Activated CD8-positive, alpha-beta memory T cell treated with anti-CD3 and anti-CD28 coated beads for 36 hours (primary cell): ENCODE data around the gene BRDT. TPM values are rescaled to one million over a fixed set of nuclear protein-coding genes. Genes with fewer than 3 reads are reported as not detected.

ENCODE experiments used
- CTCF ChIA-PET: fragments of 350-600 bp; sonication (Branson Sonifier 250); formaldehyde crosslinking; loops from one replicate; lab custom pipeline; 2021; ENCODE audit warnings: antibody characterized with exemption; lab: Charles Lee
- POLR2A ChIA-PET: fragments of 350-600 bp; sonication (Branson Sonifier 250); formaldehyde crosslinking; loops from one replicate; lab custom pipeline; 2021; ENCODE audit warnings: antibody characterized with exemption; lab: Charles Lee
- total RNA-seq, 2 experiments: library from RNA; stranded (reverse); gene quantifications; one replicate each; pipeline ENCODE4 v1.2.3, GENCODE V29; 2021

BRDT gene
- total RNA-seq, 2 experiments from 2014 or later = not detected

DNA sequence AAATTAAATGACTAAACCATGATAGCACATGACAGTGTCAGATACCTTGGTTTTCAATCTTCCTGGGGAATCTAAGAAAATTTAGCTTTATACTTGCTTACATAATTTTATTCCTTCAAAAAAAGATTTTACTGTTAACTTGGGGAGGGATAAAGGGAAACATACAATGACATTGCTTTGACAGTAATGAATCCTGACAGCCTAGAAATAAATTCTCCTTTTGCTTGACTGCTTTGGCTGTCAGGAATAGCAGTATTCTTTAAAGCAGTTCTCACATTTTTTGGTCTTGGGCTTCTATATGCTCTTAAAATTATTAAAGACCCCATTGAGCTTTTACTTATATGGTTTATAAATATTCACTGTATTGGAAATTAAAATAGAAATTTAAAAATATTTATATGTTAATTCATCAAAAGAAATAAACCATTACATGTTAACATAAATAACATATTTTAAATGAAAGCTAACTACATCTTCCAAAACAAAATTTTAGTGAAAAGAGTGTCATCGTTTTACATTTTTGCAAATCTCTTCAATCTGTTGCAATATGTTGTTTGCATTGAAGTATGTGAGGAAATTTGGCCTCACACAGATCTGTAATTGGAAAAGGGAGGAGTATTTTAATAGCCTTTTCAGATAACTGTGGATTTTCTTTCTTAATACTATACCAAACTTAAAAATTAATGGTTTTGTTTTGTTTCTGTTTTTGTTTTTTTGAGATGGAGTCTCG is 96.7 kb downstream of the BRDT start:
- POLR2A ChIA-PET = no interaction called here
- CTCF ChIA-PET = no interaction called here

DNA sequence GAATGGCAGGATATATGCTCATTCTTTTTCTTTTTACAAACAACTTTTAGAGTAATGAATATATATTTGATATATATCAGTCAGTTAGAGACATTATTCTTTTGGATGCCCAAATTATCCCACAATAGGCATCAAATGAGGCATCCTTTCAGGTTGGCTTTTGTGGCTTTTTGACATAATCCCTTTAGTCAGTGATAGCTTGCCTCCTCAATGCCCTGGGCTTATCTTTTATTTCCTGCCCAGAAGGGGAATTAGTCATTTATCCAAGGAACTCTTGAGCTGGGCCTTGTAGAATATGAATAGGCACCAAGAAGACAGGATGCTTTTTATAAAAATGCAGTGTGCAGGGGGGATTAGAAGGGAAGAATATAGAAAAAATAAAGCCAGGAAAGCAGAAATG is 102.7 kb downstream of the BRDT start:
- CTCF ChIA-PET = no interaction called here
- POLR2A ChIA-PET = no interaction called here

Other genes with a start within 250 kb of the BRDT start
- gene TGFBR3, start 63.2 kb upstream of the BRDT start, total RNA-seq = 10 to 100 TPM; 17.3 to 18.7 TPM
- gene EPHX4, start 80.6 kb downstream of the BRDT start, total RNA-seq = under 1 TPM; 0.29 to 0.61 TPM
- under 1 TPM in 1 of 2 experiments, not detected in 1; 0.40 TPM for gene SETSIP, start 126.0 kb downstream of the BRDT start, total RNA-seq
- gene BTBD8, start 130.9 kb downstream of the BRDT start, total RNA-seq = 1 to 10 TPM in 1 of 2 experiments, under 1 TPM in 1; 0.90 to 1.1 TPM